HL-60/S4 treated with retinoic acid at 250 ng/mL for 4 days and 3 days (cell line): ENCODE measurements around the gene PADI4.

Source experiments
- in situ Hi-C: fragments of 300-500 bp; cut with MboI; formaldehyde crosslinking; loops from 2 replicates; pipeline ENCODE4 v1.7.0; 2022; ENCODE audit warnings: low sequenced_read_pairs

Gene PADI4

DNA sequence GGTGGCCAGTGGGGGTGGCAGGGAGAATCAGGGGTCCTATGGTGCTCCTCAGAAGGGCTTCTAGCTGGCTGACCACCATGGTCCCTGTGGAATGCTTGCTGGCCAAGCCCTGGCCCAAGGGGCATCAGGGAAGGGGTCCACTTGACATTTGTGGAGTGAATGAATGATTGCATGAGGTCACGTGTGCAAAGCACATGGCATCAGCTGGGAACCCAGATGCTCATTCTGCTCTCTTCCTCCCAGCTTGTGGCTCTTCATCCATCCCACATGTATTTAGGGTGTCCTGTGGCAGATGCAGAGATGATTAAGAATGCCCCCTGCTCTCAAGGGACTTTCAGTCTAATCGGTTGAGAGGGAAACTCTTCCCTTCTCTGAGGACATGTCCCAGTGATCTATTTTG is 27.1 kb upstream of the PADI4 start:
- in situ Hi-C loops, result no loop called here

DNA sequence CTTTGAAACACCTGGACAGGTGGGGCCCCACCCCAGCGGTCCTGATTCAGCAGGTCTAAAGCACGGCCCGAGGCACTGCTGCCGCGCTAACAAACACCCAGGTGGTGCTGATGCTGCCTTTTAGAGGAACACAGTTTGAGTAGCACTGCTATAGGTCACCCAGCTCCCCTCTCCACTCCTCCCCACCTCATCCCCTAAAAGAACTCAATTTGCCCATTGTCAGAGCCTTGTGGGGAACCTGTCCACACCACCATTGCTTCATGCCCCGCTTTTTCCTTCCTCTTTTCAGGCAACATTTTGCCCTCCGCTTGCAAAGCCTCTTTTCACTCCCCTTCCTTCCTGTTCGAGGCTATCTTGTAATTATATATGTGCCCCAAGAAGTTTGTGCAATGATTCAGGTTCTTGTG is 26.2 kb upstream of the PADI4 start:
- in situ Hi-C loops, result no loop called here

DNA sequence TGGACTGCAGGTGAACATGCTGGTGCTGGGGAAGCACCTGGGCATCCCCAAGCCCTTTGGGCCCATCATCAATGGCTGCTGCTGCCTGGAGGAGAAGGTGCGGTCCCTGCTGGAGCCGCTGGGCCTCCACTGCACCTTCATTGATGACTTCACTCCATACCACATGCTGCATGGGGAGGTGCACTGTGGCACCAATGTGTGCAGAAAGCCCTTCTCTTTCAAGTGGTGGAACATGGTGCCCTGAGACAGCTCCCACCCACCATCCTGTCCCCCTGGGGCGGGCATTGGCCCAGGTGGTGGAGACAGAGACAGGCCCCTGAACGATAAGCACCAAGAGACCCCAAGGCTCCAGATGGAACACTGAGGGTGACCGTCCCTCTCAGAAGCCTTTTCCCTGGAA is 25.2 kb upstream of the PADI4 start:
- in situ Hi-C loops, result no loop called here

DNA sequence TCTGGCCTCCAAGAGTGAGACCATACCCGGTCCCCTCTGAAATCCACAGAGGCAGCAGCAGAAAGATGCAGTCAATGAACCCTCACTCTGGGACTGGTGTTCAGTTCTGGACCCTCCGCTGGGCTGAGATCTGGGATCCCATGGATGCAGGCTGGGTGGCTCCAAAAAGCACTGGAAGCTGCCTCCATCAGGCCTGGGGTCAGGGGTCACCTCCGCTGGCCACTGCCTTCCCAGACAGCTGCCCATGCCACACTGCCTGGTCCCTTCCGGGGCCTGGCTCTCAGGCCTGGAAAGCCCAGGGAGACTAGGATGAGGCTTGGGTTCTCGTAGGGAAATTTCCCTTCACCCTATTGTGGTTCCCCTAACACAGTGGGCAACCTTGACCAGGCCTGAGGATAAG is 21.4 kb upstream of the PADI4 start:
- in situ Hi-C loops, result no loop called here

DNA sequence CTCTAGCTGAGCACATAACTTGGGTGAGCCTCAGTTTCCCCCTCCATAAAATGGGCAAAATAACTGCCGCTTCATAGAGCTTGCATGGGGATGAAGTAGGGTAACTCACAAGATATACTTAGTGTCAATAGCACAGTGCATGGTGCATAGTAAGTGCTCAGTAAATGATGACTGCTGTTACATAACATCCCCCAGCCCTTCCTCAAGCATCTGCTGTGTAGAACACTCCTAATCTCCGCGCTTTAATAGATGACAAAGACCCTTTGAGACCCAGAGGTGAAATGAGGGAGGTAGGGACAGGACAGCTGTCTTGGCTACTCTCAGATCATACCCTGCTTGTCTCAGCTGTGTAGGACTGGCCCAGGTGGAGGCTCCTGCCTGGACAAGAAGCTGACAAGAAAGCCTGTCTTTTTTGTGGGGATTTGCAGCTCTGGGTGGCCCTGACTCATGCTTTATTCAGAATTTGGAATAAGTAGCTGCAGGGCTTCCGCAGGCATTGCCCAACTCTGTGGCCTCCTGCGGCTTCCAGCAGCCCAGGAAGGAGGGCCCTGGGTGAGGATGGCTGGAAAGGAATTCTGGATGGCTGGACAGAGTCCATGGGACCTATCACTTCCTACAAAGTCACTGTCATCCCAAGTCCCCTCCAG is 20.7 kb upstream of the PADI4 start:
- in situ Hi-C loops, result no loop called here

DNA sequence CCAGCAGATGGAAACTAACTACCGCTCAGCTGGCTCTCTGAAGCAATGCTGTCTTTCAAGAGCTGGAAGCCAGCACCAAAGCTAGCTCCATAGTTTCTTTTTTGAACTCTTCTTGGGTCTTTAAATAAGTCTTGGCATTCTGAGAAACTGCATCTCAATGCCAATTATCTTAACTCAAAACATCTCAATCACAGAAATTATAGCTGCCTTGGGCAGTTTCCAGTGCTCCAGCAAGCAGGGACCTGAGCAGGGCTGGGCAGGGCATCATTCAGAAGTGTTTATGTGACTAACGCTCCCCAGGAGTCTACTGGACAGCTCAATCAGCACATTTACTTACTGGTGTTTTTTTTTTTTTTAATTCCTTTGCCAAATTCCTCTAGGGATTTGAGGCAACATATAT is 18.3 kb upstream of the PADI4 start:
- in situ Hi-C loops, result no loop called here

DNA sequence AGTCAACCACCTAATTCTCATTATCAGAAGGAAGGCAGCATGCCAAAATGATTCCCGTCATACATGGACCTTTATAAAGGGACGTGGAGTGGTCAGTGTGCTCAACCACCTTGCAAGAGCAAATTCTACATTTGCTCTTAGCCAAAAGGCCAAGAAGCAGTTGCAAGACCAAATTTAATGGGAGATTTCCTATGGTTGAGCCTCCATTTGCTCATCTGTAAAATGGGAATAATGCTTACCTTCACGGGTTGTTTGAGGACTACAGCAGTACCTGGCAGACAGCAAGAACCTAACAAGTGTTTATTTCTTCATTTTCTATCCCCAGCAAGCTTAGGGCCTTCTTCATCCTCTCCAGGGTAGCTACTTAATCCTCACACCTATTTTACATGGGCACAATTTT is 17.4 kb upstream of the PADI4 start:
- in situ Hi-C loops, result no loop called here

DNA sequence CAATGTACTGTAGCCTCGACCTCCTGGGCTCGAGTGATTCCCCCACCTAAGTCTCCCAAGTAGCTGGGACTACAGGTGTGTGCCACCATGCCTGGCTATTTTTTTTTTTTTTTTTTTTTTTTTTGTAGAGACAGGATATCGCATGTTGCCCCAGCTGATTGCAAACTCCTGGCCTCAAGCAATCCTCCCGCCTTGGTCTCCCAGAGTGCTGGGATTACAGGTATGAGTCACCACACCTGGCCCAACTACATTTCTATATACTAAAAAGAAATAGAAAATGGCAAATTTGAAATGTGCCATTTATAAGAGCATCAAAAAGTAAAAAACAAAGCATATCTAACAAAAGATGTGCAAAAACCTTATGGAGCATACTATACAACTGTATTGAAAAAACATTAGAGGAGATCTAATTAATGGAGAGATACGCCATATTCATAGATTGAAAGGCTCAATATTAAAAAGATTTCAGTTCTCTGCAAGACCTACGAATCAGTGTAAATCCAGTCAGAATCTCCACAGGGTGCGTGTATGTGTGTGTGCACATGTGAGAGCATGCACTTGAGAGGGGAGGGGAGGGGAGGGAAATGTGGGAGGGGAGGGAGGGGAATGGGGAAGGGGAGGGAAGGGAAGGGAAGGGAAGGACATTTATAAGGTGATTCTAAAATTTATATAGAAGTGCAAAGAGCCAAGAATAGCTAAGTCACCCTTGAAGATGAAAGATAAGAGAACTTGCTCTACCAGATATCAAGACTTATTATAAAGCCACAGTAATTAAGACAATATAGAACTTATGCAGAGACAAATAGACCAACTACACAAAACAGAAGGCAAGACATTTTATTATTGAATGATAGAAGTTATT is 15.5 kb upstream of the PADI4 start:
- in situ Hi-C loops, result no loop called here

DNA sequence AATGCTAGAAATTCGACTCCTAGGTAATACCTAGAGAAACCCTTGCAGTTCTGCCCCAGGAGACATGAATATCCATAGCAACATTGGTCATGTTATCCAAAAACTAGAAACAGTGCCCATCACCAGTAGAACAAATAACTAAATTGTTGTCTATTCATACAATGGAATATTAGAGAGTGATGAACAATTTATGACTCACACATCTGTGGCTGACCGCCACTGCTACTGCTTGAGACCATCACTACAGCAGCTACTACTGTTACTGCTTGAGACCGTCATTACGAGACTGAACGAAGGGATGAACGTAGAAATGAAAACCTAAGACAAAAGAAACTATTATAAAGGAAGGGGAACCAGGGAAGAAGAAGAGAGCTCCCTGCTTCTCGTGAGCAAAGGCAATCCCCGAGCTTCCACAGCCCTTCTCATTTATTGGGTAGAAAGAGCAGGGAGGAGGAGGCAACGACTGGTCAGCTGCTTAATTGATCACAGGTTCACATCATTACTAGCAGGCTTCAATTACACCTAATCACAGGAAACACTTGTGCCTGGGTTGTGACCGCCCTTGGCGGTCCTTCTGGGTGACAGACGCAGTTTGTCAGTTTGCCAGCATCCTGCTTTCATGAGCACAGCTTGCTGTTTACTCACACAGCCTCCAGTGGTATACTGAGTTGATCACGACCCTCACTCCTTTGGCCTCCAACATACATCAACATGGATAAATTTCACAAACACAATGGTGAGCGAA is 14.1 kb upstream of the PADI4 start:
- in situ Hi-C loops, result no loop called here

DNA sequence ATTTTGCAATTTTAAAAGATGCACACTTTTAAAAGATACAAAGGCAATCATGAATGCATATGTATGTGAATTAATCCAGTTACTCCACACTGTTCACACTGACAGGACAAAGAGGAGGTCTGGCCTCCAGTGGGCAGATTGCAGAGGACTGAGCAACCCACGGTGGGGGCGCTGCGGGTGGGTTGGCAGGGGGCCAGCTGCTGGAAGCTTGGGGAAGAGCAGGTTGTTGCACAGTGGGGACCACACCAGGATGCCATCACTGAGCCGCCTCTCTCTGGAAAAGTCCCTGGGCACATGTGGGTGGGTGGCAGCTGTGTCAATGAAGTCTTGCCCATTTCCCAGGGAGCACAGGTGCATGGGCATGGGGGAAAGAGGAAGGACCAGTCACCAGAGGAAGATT is 12.7 kb upstream of the PADI4 start:
- in situ Hi-C loops, result no loop called here

DNA sequence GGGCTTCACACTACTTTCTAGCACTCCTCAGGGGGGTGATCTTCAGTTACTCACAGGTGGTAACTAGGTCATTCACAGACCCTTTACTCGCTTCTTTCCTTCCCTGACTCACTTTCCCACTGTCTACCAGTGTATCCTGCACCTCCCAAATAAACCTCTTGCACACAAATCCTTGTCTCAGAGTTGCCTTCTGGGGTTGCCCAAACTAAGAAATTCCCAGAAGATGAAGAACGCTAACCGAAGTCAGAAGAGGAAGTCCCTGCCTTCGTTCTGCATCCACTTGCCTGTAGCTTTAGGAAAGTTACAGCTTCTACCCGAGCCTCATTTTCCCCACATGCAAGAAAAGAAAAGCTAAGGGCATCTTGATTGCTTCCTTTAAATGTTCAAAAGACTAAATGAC is 11.9 kb upstream of the PADI4 start:
- in situ Hi-C loops, result no loop called here

DNA sequence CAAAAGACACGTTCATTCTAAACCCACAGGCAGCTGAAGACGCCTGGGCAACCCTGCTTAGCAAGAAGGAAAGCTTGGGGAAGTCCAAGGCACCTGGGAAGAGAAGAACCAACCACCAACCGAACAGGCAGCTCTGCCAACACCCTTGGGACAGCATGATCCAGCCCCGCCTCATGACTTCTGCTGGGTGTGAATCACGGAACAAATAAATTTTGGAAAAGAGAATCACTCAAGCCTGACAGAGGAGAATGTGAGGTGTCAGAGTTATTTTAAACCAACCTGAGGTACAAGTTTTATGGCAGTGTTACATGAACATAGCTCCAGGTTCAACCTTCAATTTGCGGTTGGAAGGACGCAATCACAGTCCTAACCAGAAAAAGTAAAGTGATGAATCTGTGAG is 10.0 kb upstream of the PADI4 start:
- in situ Hi-C loops, result no loop called here

DNA sequence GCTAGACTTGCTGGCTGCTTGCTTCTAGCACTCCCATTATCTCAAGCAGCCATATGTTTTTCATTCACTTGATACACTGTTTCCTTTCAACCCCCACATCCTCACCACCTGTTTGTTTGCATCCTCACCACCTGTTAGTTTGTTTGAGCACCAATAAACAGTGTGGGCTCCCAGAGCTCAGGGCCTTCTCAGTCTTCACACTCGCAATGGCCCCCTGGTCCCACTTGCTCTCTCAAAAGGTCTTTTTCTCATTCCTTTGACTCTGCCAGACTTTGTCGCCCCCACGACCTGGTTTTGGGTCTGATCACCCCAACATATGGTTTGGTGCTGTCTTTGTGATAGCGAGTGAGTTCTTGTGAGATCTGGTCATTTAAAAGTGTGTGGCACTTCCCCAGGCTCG is 6.2 kb upstream of the PADI4 start:
- in situ Hi-C loops, result no loop called here

DNA sequence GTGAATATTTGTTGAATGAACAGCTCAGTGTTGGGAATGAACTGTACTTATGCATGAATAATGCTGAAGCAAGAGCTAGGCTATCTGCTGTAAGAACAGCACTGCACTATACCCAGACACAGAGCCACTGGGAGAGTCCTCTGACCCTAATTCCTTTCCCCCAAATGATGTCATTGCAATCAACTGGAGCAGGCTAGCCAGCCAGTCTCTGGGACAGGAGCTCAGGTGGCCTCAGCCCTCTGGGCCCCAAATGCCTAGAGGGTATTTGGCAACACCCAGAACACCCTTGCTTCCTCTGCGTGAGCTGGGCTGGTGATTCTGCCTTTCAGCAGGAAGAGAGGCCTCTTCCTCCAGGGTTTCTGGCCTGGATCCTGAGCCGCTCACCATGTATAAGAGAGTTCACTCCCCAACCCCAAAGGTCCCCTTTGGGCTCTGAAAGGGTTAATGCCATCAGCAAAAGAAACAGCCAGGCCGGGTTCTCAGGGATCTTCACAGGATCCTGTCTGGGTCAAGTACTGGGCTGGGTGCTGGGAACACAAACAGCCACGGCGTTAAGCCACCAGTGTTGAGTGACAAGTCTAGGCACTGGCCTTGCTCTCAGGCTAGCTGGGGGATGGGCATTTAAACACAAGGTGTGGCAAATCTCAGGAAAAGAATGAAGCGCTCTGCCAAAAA is 3.7 kb upstream of the PADI4 start:
- in situ Hi-C loops, result no loop called here

DNA sequence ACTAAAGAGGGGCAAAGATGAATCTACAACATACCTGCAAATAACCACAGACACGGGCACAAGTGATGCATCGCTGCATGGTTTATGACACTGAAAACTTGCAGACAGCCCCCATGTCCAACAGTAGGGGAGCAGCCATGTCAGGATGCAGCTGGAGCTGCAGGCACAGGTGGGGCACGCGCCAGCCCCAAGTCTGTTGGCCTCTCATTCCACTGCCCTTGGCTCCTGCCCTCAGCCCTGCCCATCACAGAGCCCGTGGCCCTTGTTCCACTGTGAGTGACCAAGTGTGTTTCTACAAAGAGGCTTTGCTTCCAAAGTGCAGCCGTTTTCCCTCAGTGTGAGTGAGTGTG is 3.2 kb upstream of the PADI4 start:
- in situ Hi-C loops, result no loop called here

DNA sequence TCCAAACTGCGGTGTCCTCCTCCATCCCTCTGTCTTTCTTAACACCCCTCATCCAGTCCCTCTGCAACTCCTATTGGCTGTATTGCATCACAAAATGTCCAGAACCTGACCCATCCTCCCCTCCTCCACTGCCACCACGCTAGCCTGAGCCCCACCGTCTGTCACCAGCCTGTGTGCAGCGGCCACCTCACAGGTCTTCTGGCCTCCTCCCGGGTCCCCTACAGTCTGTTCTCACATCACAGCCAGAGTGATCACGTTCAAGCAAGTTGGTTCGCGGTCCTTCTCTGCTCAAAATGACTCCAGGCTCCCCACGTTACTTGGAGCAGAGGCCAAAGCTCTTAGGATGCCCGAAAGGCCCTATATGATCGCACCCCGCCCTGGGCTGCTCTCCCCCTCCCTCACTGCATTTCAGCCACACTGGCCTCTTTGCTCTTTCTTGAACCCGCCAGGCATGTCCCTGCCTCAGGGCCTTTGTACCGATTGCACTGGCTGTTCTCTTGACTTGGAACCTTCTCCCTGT is 2.4 kb upstream of the PADI4 start:
- in situ Hi-C loops, result no loop called here

DNA sequence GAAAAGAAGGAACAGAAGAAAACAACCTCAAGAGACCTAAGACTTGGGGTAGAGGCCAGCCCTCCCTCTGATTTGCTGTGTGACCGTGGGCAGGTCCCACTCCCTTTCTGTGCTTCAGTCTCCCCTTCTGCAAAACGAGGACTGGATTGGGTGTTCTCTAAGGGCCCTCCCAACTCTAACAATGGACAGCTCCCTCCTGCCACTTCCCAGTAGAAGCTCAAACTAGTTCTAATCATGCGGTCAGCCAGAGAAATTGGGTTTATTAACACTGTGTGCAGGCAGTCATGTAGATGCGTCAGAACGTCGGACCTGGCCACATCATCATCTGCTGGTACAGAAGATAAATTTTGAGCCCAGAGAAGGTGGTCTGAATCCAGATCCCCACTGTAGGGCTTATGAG is 1.6 kb upstream of the PADI4 start:
- in situ Hi-C loops, result no loop called here

DNA sequence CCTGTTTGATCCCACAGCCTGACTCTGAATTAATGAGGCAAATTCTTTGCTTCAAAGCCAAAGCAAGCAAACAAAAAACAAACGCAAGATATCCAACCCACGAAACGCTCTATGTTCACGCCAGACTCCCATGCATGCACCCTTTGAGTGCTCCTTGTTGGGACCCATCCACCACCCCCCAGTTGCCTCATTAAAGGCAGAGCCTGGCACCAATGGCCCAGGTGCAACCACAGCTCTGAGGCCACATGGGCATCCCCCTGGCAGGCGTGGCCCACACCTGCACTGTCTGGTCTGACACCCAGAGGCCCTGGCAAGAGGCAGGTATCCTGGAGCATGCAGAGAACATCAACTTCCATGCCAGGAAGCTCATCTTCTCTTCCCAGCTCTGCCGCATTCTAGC is 1.1 kb upstream of the PADI4 start:
- in situ Hi-C loops, result no loop called here

DNA sequence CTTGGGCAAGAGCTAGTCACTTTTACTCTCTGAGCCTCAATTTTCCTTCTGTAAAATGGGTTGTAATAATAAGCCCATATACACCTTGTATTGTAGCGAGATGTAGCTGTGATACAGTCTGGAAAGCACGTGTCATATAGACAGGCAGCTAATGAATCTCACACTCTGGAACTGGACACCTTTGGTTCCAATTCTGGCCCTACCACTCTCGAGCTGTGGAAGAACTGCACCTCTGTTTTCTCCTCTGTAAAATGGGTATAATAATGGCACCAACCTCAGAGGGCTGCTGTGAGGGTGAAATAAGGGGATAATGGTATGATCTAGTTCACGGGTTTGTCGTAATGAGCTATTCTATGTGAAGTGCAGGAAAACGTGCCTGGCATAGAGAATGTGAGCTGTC is 668 bp upstream of the PADI4 start:
- in situ Hi-C loops, result no loop called here

DNA sequence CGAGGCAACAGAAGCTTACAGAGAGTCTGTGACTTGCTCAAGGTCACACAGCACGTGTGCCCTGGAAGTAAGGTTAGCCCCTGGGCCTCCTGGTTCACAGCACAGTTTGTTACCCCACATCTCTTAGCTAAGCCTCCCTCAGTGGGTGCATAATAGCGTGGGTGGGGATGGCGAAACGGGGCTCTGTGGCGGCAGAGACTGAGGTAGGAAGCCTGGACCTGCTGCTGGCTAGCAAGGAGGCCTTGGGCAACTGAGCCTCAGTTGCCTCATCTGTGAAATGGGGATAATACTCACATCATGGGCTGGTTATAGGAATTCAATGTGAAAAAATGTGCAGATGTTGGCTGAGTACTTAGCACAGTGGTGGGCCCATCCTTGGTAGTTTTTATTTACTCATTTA is 596 bp downstream of the PADI4 start:
- in situ Hi-C loops, result no loop called here

DNA sequence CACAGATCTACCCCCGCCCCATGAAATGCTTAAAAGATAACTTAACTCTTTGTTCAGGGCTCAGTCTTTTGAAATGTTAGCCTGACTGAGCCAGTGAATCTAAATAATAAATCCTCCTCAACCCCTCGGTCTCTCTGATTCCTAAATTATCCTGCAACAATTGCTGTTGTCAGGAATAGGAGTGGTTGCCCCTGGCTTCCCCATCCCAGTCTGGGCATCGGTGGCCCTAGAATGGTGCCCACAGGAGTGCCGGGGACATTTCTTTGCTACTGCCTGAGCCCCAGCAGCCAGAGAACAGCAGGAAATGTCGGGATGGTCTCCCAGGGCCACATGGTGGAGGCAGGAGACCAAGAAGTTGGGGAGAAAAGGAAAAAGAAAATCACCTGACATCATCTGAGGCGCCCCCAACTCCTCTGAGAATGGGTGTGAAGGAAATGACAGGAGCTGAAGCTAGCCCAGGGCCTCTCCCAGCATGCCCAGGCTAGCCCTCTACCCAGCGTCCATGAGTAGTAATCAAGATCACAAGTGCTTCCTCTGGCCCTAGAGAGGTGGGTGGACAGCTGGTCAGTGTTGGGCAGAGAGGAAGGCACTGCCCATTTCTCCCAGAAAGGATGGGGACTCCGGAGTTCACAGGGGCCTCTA is 1.6 kb downstream of the PADI4 start:
- in situ Hi-C loops, result no loop called here
